ENCODE results near the gene PCDHB4.

- peak in 2 of 3 donors; percentile 21 to 47 for TF ChIP-seq CTCF (IDR thresholded peaks at IDR 0.05)
- no peak for TF ChIP-seq POLR2A (IDR thresholded peaks at IDR 0.05)
- TF ChIP-seq EP300 (IDR thresholded peaks at IDR 0.05), result no peak
Measured at GRCh38 chr5:141121563-141121962, at the start of gene PCDHB4.
